Measurements from ENCODE around the gene SCNN1A.
"Not testable (repeated sequence)": the region's sequence is repeated elsewhere in the genome, so short reads cannot be mapped to it uniquely, and the experiment has no call there.

Gene SCNN1A

GRCh38 chr12:6345319-6346091 lies 29.9 kb downstream of the SCNN1A start:
- Mint-ChIP-seq H3K4me3 (peak overlapping the region; percentile 39), H3K27ac (ENCODE audit: low read depth) (peak overlapping the region; percentile 85), H3K9me3 (no peaks in the 10 kb centered on the region), H3K27me3 (no peaks in the 10 kb centered on the region), H3K4me1 (peaks cover 52% of the 10 kb centered on the region), H3K36me3 (ENCODE audit: insufficient read depth) (peaks cover 6% of the 10 kb centered on the region)
- no peak for DNase-seq (ENCODE audit: low spot score in 2 of 2)
- ATAC-seq (replicated peaks; ENCODE audit: extremely low read depth, poor library complexity, severe bottlenecking) = peak; percentile 46

GRCh38 chr12:6344101-6344660 lies 31.2 kb downstream of the SCNN1A start:
- not testable (repeated sequence) for ATAC-seq (replicated peaks; ENCODE audit: extremely low read depth, poor library complexity, severe bottlenecking); H3K36me3 Mint-ChIP-seq (ENCODE audit: insufficient read depth); H3K27ac Mint-ChIP-seq (ENCODE audit: low read depth); H3K9me3 Mint-ChIP-seq; DNase-seq (ENCODE audit: low spot score in 2 of 2); H3K4me3 Mint-ChIP-seq; H3K27me3 Mint-ChIP-seq
- H3K4me1 Mint-ChIP-seq = peaks cover 52% of the 10 kb centered on the region

- Mint-ChIP-seq H3K9me3 (no peaks in the 10 kb centered on the region), H3K36me3 (ENCODE audit: insufficient read depth) (peaks cover 6% of the 10 kb centered on the region), H3K27ac (ENCODE audit: low read depth) (no peak overlapping the region), H3K4me1 (peaks cover 52% of the 10 kb centered on the region), H3K27me3 (no peaks in the 10 kb centered on the region), H3K4me3 (no peak overlapping the region)
- no peak for ATAC-seq (replicated peaks; ENCODE audit: extremely low read depth, poor library complexity, severe bottlenecking)
- no peak for DNase-seq (ENCODE audit: low spot score in 2 of 2)
Measured at GRCh38 chr12:6343518-6343917, 31.8 kb downstream of the SCNN1A start.

GRCh38 chr12:6342140-6342889 lies 33.0 kb downstream of the SCNN1A start:
- Mint-ChIP-seq H3K36me3 (ENCODE audit: insufficient read depth) (peaks cover 6% of the 10 kb centered on the region), H3K4me1 (peaks cover 52% of the 10 kb centered on the region), H3K9me3 (no peaks in the 10 kb centered on the region), H3K27ac (ENCODE audit: low read depth) (no peak overlapping the region), H3K4me3 (no peak overlapping the region), H3K27me3 (no peaks in the 10 kb centered on the region)
- ATAC-seq (replicated peaks; ENCODE audit: extremely low read depth, poor library complexity, severe bottlenecking) (no peak), DNase-seq (ENCODE audit: low spot score in 2 of 2) (no peak)

- H3K4me3 Mint-ChIP-seq = no peak within 1 kb of the TSS
- H3K36me3 Mint-ChIP-seq (ENCODE audit: insufficient read depth) = peaks cover 6% of the 10 kb centered on the region
- ATAC-seq (replicated peaks; ENCODE audit: extremely low read depth, poor library complexity, severe bottlenecking) = no peak
Measured at GRCh38 chr12:6341417-6342139, 33.8 kb downstream of the SCNN1A start, which contains the start of gene TNFRSF1A. TNFRSF1A (minus strand) TSS chr12:6342076; CDS start chr12:6341814, 262 bp downstream.

GRCh38 chr12:6340745-6341416 lies 34.5 kb downstream of the SCNN1A start:
- Mint-ChIP-seq H3K36me3 (ENCODE audit: insufficient read depth) (peaks cover 9% of the 10 kb centered on the region), H3K27ac (ENCODE audit: low read depth) (no peak overlapping the region), H3K4me1 (peaks cover 39% of the 10 kb centered on the region), H3K4me3 (no peak overlapping the region), H3K27me3 (no peaks in the 10 kb centered on the region), H3K9me3 (no peaks in the 10 kb centered on the region)
- DNase-seq (ENCODE audit: low spot score in 2 of 2) (no peak), ATAC-seq (replicated peaks; ENCODE audit: extremely low read depth, poor library complexity, severe bottlenecking) (no peak)

More at GRCh38 chr12:6341417-6342139, 33.8 kb downstream of the SCNN1A start, which contains the start of gene TNFRSF1A:
- no peak for DNase-seq (ENCODE audit: low spot score in 2 of 2)
- H3K27me3 Mint-ChIP-seq = no peaks in the 10 kb centered on the region
- no peak within 1 kb of the TSS for H3K27ac Mint-ChIP-seq (ENCODE audit: low read depth)
- no peaks in the 10 kb centered on the region for H3K9me3 Mint-ChIP-seq
- peaks cover 45% of the 10 kb centered on the region for H3K4me1 Mint-ChIP-seq

- H3K27ac Mint-ChIP-seq (ENCODE audit: low read depth) = no peak overlapping the region
- no peak overlapping the region for H3K4me3 Mint-ChIP-seq
- H3K9me3 Mint-ChIP-seq = no peaks in the 10 kb centered on the region
- peaks cover 39% of the 10 kb centered on the region for H3K4me1 Mint-ChIP-seq
- DNase-seq (ENCODE audit: low spot score in 2 of 2) (no peak), ATAC-seq (replicated peaks; ENCODE audit: extremely low read depth, poor library complexity, severe bottlenecking) (no peak)
- peaks cover 12% of the 10 kb centered on the region for H3K36me3 Mint-ChIP-seq (ENCODE audit: insufficient read depth)
- no peaks in the 10 kb centered on the region for H3K27me3 Mint-ChIP-seq
Measured at GRCh38 chr12:6340032-6340638, 35.2 kb downstream of the SCNN1A start.

GRCh38 chr12:6338955-6339354 lies 36.4 kb downstream of the SCNN1A start:
- DNase-seq (ENCODE audit: low spot score in 2 of 2) = no peak
- Mint-ChIP-seq H3K4me3 (no peak overlapping the region), H3K27ac (ENCODE audit: low read depth) (no peak overlapping the region), H3K9me3 (no peaks in the 10 kb centered on the region), H3K36me3 (ENCODE audit: insufficient read depth) (peaks cover 17% of the 10 kb centered on the region), H3K27me3 (no peaks in the 10 kb centered on the region), H3K4me1 (peaks cover 42% of the 10 kb centered on the region)
- ATAC-seq (replicated peaks; ENCODE audit: extremely low read depth, poor library complexity, severe bottlenecking) = no peak

GRCh38 chr12:6338536-6338935 lies 36.8 kb downstream of the SCNN1A start:
- H3K4me1 Mint-ChIP-seq = peaks cover 42% of the 10 kb centered on the region
- not testable (repeated sequence) for H3K9me3 Mint-ChIP-seq; H3K27ac Mint-ChIP-seq (ENCODE audit: low read depth); H3K4me3 Mint-ChIP-seq; H3K27me3 Mint-ChIP-seq; DNase-seq (ENCODE audit: low spot score in 2 of 2); ATAC-seq (replicated peaks; ENCODE audit: extremely low read depth, poor library complexity, severe bottlenecking)
- H3K36me3 Mint-ChIP-seq (ENCODE audit: insufficient read depth) = peaks cover 20% of the 10 kb centered on the region

- peak; percentile 18 for ATAC-seq (replicated peaks; ENCODE audit: extremely low read depth, poor library complexity, severe bottlenecking)
Measured at GRCh38 chr12:6337958-6338433, 37.4 kb downstream of the SCNN1A start.

GRCh38 chr12:6336889-6337853 lies 38.2 kb downstream of the SCNN1A start:
- no peak overlapping the region for H3K27ac Mint-ChIP-seq (ENCODE audit: low read depth)
- no peaks in the 10 kb centered on the region for H3K27me3 Mint-ChIP-seq
- H3K4me1 Mint-ChIP-seq = peaks cover 42% of the 10 kb centered on the region
- H3K9me3 Mint-ChIP-seq = no peaks in the 10 kb centered on the region
- peak; percentile 74 for ATAC-seq (replicated peaks; ENCODE audit: extremely low read depth, poor library complexity, severe bottlenecking)
- peaks cover 30% of the 10 kb centered on the region for H3K36me3 Mint-ChIP-seq (ENCODE audit: insufficient read depth)
- DNase-seq (ENCODE audit: low spot score in 2 of 2) = peak; percentile 58 to 71
- no peak overlapping the region for H3K4me3 Mint-ChIP-seq

More at GRCh38 chr12:6337958-6338433, 37.4 kb downstream of the SCNN1A start:
- peaks cover 42% of the 10 kb centered on the region for H3K4me1 Mint-ChIP-seq
- peaks cover 24% of the 10 kb centered on the region for H3K36me3 Mint-ChIP-seq (ENCODE audit: insufficient read depth)
- H3K27me3 Mint-ChIP-seq = no peaks in the 10 kb centered on the region
- DNase-seq (ENCODE audit: low spot score in 2 of 2) = no peak
- no peak overlapping the region for H3K4me3 Mint-ChIP-seq
- H3K9me3 Mint-ChIP-seq = no peaks in the 10 kb centered on the region
- no peak overlapping the region for H3K27ac Mint-ChIP-seq (ENCODE audit: low read depth)
